Measurements from ENCODE around the gene TEX261. TPM values are rescaled to one million over a fixed set of nuclear protein-coding genes. Genes with fewer than 3 reads are reported as not detected.
"Not testable (repeated sequence)": the region's sequence is repeated elsewhere in the genome, so short reads cannot be mapped to it uniquely, and the experiment has no call there.

Gene TEX261
- total RNA-seq = 10 to 100 TPM; 51.7 to 55.5 TPM

DNA sequence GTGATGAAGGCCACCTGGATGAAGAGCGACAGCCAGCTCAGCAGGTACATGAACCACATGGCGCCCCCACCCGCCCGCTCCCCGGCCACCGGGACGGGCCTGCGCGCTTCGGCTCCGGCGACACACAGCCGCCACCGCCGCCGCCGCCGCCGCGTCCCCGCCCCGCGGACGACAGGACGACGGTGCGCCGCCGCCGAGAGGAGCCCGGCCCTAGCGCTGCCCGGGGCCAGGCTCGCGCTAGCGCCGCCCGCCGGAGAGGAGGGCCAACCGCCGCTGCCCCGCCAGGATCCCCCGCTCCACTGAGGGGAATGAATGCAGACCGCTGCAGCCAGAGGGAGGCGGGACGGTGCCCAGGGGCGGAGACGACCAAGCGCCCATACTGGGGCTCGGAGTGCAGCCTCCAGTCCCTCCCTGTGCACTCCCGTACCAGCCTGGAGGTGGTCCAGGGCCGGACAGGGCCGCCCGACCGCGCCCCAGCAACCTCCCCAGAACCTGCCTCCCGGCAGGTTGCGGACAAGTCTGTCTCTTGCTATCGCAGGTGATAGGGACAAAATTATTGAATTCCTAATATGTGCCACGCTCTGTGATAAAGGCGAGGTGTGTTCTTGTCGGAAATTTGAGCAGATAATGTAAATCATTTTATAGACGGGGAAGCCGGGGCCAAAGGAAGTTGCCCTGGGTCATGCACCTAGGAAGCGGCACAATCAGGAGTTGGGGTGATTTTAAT is at the start of gene TEX261:
Gene TEX261 (minus strand): TSS at position 175 of the 727 bp plus-strand sequence. CDS start 116 bp downstream, at position 59.
- POLR2A ChIA-PET = no interaction called here
- peaks cover 33% of the 10 kb centered on the region for H3K4me1 Mint-ChIP-seq
- H3K4me3 Mint-ChIP-seq = peak within 1 kb of the TSS; percentile 92
- H3K9me3 Mint-ChIP-seq = no peaks in the 10 kb centered on the region
- no peaks in the 10 kb centered on the region for H3K36me3 Mint-ChIP-seq
- peak within 1 kb of the TSS; percentile 90 for H3K27ac Mint-ChIP-seq
- ATAC-seq (ENCODE audit: low read depth) (peak; percentile 97), DNase-seq (peak; percentile 95)
- no peaks in the 10 kb centered on the region for H3K27me3 Mint-ChIP-seq

DNA sequence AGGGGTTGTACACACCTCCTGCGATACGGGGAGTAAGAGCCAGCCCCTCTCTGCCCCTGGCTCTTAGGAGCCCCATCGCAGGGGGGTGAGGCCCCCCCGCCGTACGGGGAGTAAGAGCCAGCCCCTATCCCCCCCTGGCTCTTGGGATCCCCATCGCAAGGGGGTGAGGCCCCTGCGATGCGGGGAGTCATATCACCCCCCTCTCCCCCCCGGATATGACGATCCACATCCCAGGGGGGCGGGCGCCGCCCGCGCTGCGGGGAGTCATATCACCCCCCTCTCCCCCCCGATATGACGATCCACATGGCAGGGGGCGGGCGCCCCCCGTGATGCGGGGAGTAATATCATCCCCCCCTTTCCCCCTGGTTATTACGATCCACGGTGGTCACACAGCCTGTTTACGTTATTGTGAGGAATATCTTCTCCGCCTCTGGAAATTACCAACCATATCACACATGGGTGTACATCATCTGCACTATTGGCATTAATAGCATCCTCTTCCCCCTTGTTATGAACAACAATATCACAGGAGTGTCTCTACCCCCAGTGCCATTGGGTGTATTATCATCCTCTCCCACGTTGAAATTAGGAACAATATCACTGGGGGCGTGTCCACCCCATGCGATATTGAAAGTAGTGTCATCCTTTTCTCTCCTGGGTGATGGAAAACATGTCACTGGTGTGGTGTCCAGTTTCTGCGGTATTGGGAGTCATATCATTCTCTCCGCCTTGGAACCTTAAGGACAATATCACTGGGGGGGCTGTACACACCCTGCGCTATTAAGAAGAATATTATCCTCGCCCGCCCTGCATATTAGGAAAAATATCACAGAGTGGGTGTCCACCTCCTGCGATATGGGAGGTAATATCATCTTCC is 49.1 kb upstream of the TEX261 start:
- DNase-seq = peak; percentile 47
- Mint-ChIP-seq H3K27me3 (no peaks in the 10 kb centered on the region), H3K27ac (no peak overlapping the region), H3K36me3 (no peaks in the 10 kb centered on the region), H3K9me3 (no peaks in the 10 kb centered on the region), H3K4me3 (no peak overlapping the region), H3K4me1 (no peaks in the 10 kb centered on the region)
- peak; percentile 72 for ATAC-seq (ENCODE audit: low read depth)
- POLR2A ChIA-PET = no interaction called here

DNA sequence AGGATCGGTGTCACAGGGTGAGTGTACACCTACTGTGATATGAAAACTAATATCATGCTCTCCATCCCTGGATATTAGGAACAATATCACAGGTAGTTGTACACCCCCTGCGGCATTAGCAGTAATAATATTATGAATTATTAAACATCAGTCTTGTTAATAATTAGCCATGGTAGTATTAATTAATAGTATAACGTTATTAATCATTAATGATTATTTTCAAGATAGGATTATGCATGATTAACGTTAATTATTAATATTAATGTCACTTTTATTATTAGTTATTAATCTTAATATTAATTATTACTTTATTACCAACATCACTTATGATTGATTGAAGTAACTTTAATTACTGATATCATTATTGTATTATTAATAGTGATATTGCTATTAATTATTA is 47.6 kb upstream of the TEX261 start:
- no peak overlapping the region for H3K4me3 Mint-ChIP-seq
- no peaks in the 10 kb centered on the region for H3K4me1 Mint-ChIP-seq
- H3K27ac Mint-ChIP-seq = no peak overlapping the region
- ATAC-seq (ENCODE audit: low read depth) (no peak), DNase-seq (no peak)
- no peaks in the 10 kb centered on the region for H3K36me3 Mint-ChIP-seq
- POLR2A ChIA-PET = no interaction called here
- no peaks in the 10 kb centered on the region for H3K9me3 Mint-ChIP-seq
- peaks cover 8% of the 10 kb centered on the region for H3K27me3 Mint-ChIP-seq

DNA sequence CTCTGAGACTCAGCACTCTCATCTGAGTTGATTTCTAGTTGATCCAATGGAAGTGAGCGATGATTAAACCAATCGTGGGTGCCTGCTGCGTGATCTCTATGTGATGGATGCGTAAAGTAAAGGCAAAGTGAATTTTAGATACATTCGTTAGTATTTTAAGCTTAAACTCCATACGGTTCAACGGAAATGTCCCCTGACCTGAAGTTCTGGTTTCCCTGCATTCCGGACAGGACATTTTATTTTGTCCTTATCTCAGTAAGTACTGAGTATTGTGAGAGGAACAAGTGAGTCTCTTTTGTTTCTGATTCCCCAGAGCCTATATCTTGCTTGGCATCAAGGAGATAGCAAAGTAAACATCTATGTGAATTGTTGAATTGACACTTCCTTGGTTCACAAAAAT is 41.6 kb upstream of the TEX261 start:
- ATAC-seq (ENCODE audit: low read depth); H3K9me3 Mint-ChIP-seq; POLR2A ChIA-PET; H3K4me1 Mint-ChIP-seq; H3K27ac Mint-ChIP-seq; H3K36me3 Mint-ChIP-seq; DNase-seq; H3K4me3 Mint-ChIP-seq: not testable (repeated sequence)
- peaks cover 22% of the 10 kb centered on the region for H3K27me3 Mint-ChIP-seq

DNA sequence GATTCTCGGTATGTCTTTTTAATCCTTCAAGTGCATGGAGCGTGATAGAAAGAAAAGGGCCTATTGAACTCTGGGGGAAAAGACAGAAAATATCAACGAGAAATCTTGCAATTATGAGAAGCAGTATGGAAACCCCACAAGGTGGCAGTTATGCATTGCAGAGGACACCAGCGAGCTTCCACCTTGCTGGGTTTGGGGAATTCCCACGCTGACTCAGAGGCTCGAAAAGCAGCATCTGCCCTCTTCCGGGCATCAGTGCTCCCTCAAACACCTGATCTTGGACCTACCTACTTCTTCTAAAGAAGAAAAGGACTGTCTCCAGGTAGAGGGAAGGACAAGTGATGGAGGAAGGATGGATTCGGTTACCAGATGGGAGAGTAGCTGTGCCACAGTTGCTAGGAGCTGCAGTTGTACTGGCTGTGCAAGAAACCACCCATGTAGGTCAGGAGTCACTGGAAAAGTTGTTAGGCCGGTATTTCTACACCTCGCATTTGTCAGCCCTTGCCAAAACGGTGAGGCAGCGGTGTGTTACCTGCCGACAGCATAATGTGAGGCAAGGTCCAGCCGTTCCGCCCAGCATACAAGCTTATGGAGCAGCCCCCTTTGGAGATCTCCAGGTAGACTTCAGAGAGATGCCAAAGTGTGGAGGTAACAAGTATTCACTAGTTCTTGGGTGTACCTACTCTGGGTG is 29.0 kb upstream of the TEX261 start:
- ATAC-seq (ENCODE audit: low read depth); DNase-seq; H3K27ac Mint-ChIP-seq; POLR2A ChIA-PET; H3K4me3 Mint-ChIP-seq; H3K9me3 Mint-ChIP-seq; H3K36me3 Mint-ChIP-seq; H3K27me3 Mint-ChIP-seq: not testable (repeated sequence)
- H3K4me1 Mint-ChIP-seq = peaks cover 10% of the 10 kb centered on the region

DNA sequence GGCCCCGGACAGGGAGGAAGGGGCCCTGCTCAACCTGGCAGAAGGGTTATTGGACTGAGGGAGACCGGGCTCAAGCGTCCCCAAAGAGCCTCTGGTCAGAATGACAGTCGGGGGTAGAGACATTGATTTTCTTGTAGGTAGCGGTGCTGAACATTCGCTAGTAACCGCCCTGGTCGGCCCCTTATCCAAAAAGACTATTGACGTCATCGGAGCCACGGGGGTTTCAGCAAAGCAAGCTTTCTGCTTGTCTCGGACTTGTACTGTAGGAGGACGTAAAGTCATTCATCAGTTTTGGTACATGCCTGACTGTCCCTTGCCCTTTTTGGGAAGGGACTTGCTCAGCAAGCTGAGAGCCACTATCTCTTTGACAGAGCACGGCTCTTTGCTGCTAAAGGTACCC is 26.7 kb upstream of the TEX261 start:
- peaks cover 10% of the 10 kb centered on the region for H3K4me1 Mint-ChIP-seq
- H3K4me3 Mint-ChIP-seq; H3K27ac Mint-ChIP-seq; POLR2A ChIA-PET; H3K36me3 Mint-ChIP-seq; ATAC-seq (ENCODE audit: low read depth); H3K27me3 Mint-ChIP-seq; H3K9me3 Mint-ChIP-seq; DNase-seq: not testable (repeated sequence)

DNA sequence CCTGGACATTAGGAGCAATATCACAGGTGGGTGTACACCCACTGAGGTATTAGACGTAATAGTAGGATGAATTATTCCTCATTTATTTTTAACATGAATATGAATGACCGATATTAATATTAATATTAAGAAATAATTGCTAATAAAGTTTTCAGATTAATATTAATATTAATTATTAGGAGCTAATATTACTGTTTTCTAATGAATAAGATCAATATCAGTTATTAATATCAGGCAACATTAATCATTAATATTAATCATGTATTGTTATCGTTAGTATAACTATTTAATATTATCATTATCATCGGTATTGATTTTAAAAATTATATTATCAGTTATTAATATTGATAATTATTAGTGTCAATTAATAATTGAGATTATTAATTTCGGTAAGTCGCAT is 25.3 kb upstream of the TEX261 start:
- POLR2A ChIA-PET; H3K4me3 Mint-ChIP-seq; H3K27me3 Mint-ChIP-seq; H3K27ac Mint-ChIP-seq; H3K36me3 Mint-ChIP-seq; H3K9me3 Mint-ChIP-seq; ATAC-seq (ENCODE audit: low read depth); DNase-seq: not testable (repeated sequence)
- peaks cover 10% of the 10 kb centered on the region for H3K4me1 Mint-ChIP-seq

DNA sequence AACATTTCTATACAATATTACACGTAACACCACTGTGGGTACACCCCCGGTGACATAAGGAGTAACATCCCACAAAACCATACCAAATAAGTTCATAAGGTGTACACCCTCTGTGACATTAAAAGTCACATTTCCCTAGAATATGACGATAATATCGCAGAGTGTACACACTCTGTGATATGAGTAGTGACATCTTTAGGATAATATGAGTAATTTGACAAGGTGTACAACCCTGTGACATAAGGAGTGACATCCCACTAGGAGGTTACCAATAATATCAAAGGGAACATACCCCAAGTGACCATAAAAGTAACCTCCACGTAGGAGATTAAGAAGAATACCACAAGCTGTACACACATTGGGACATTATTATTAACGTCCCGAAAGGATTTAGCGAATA is 24.0 kb upstream of the TEX261 start:
- POLR2A ChIA-PET = no interaction called here
- no peaks in the 10 kb centered on the region for H3K27me3 Mint-ChIP-seq
- H3K4me1 Mint-ChIP-seq = peaks cover 8% of the 10 kb centered on the region
- DNase-seq (no peak), ATAC-seq (ENCODE audit: low read depth) (no peak)
- no peaks in the 10 kb centered on the region for H3K36me3 Mint-ChIP-seq
- no peak overlapping the region for H3K4me3 Mint-ChIP-seq
- no peaks in the 10 kb centered on the region for H3K9me3 Mint-ChIP-seq
- H3K27ac Mint-ChIP-seq = no peak overlapping the region

DNA sequence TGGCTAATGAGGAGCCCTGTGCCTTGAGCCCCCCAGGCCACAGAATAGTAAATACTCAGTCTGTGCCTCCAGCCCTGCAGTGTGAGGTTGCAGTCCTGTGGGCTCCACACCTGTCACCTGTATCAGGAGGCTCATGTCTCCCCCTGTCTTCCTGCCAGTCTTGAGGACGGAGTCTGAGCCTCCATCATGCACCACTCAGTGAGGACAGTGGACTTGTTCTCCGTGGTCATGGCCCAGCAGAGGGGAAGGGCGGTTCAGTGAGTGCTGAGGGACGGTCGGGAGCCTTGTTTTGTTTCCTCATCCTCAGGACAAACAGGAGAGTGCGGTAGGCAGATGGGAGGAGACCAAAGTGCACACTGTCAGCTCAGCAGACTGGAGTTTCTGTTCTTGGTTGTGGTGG is 17.1 kb upstream of the TEX261 start:
- H3K27ac Mint-ChIP-seq; H3K36me3 Mint-ChIP-seq; ATAC-seq (ENCODE audit: low read depth); POLR2A ChIA-PET; H3K9me3 Mint-ChIP-seq; H3K4me1 Mint-ChIP-seq; H3K4me3 Mint-ChIP-seq; DNase-seq: not testable (repeated sequence)
- peaks cover 21% of the 10 kb centered on the region for H3K27me3 Mint-ChIP-seq

DNA sequence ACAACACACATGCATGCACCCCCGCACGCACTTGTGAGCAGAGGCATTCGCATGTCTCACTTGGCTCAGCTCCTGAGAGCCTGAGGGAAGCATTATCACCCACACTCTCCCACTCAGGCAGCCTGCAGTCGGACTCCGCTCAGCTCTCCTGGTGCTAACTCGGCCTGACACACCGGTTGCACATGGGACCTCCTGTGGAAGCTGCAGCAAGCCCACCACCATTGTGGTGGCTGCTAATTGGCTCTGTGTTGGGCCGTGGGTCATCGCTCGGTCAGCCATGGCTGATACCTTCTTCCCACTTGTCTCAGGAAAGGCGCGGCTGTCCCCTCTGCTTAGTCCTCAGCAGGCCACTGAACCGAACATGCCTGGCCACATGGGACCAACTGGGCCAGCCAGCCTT is 13.7 kb upstream of the TEX261 start:
- Mint-ChIP-seq H3K4me3 (no peak overlapping the region), H3K27me3 (peaks cover 23% of the 10 kb centered on the region), H3K4me1 (no peaks in the 10 kb centered on the region), H3K27ac (no peak overlapping the region), H3K36me3 (no peaks in the 10 kb centered on the region), H3K9me3 (no peaks in the 10 kb centered on the region)
- POLR2A ChIA-PET = no interaction called here
- DNase-seq = no peak
- no peak for ATAC-seq (ENCODE audit: low read depth)

DNA sequence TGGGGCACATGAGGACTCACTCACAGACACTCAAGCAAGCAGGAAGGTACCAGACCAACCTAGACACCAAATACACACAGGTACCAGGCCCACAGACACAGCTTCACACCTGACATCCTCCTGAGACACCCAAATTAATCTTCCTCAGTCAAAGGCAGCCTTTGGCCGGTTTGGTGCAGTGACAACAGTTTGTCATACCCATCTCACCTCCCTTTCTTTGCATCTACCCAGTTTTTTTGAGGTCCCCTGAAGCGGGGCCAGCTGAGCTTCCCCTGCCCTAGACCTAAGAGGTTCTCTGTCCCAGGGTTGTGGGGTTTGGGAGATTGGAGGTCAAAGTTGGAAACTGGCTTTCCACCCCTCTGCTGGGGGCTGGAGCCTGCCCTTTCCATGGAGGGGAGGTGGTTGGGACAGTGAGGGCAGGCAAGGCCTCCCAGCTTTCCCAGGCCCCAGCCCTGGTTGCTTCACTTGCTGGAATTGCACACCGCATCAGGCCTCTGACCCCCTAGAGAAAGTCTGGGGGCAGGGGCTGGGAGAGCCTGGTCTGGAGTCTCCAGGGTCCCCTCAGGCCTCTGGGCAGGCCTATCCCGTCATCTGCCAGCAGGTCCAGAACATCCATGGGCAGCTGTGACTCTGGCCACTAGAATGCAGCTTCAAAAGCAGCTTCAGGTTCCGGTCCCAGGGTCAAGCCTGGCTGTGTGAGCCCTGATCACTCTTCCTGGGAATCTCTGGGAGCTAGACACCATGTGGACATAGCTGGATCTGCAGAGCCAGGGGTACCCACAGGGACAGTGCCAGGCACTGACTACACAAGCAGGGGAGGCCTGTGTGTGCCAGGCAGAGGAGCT is 12.5 kb upstream of the TEX261 start:
- H3K4me3 Mint-ChIP-seq = no peak overlapping the region
- POLR2A ChIA-PET = no interaction called here
- H3K36me3 Mint-ChIP-seq = no peaks in the 10 kb centered on the region
- ATAC-seq (ENCODE audit: low read depth) = no peak
- H3K4me1 Mint-ChIP-seq = no peaks in the 10 kb centered on the region
- peaks cover 20% of the 10 kb centered on the region for H3K27me3 Mint-ChIP-seq
- DNase-seq = peak; percentile 19
- H3K9me3 Mint-ChIP-seq = no peaks in the 10 kb centered on the region
- no peak overlapping the region for H3K27ac Mint-ChIP-seq

DNA sequence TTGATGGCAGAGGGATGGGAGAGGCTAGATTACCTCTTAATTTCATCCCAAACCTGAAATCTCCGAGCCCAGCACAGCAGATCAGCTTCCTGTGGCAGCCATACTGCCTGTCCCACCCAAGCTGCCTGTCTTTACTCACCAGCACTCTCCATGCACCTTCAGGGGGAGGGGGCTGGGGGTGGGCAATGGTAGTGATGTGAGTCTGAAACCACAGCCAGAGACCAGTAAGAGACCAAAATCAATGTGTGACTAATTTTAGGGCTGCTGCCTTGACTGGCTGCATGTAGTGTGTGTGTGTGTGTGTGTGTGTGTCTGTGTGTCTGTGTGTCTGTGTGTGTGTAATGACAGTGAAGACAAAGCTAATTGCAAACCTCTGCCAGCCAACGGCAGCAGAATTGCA is 11.7 kb upstream of the TEX261 start:
- DNase-seq (no peak), ATAC-seq (ENCODE audit: low read depth) (no peak)
- H3K36me3 Mint-ChIP-seq = no peaks in the 10 kb centered on the region
- H3K4me3 Mint-ChIP-seq = no peak overlapping the region
- H3K9me3 Mint-ChIP-seq = no peaks in the 10 kb centered on the region
- H3K27me3 Mint-ChIP-seq = peaks cover 16% of the 10 kb centered on the region
- no peak overlapping the region for H3K27ac Mint-ChIP-seq
- POLR2A ChIA-PET = no interaction called here
- H3K4me1 Mint-ChIP-seq = no peaks in the 10 kb centered on the region
